Stimulated activated effector memory CD8-positive, alpha-beta T cell treated with anti-CD3 and anti-CD28 coated beads, Interleukin-12 subunit alpha, Interleukin-12 subunit beta, amount 100 ng/mL, for 72 hours (primary cell): ENCODE results near the gene TMEM179.

Source experiments
- ATAC-seq: fragments of 150-1000 bp; cut with Tn5 transposase; 2 replicates; pipeline ENCODE4 v1.10.0; 2021
- DNase-seq, 2 donors: peaks; one replicate each; pipeline ENCODE4 v3.0.0; 2021 to 2022; ENCODE audit warnings: low spot score in 2 of 2
- H3K27ac Mint-ChIP-seq: one replicate; pipeline ENCODE4 v1.8.0; 2022; ENCODE audit warnings: mild to moderate bottlenecking, mixed read lengths
- H3K36me3 Mint-ChIP-seq: one replicate; pipeline ENCODE4 v1.8.0; 2022; ENCODE audit warnings: mild to moderate bottlenecking, mixed read lengths
- H3K4me1 Mint-ChIP-seq: one replicate; pipeline ENCODE4 v1.8.0; 2022; ENCODE audit warnings: mixed read lengths
- H3K4me3 Mint-ChIP-seq: one replicate; pipeline ENCODE4 v1.8.0; 2022; ENCODE audit warnings: mild to moderate bottlenecking, mixed read lengths
- H3K9me3 Mint-ChIP-seq: one replicate; pipeline ENCODE4 v1.8.0; 2022; ENCODE audit warnings: mixed read lengths

TMEM179 gene

GRCh38 chr14:104596451-104596918 lies 8.1 kb downstream of the TMEM179 start:
- no peak for ATAC-seq
- Mint-ChIP-seq H3K27ac (no peak overlapping the region), H3K4me1 (no peaks in the 10 kb centered on the region), H3K9me3 (no peaks in the 10 kb centered on the region), H3K4me3 (no peak overlapping the region), H3K36me3 (no peaks in the 10 kb centered on the region)
- DNase-seq: no peak

GRCh38 chr14:104595911-104596450 lies 8.6 kb downstream of the TMEM179 start:
- H3K36me3 Mint-ChIP-seq: no peaks in the 10 kb centered on the region
- H3K4me3 Mint-ChIP-seq: no peak overlapping the region
- no peak for ATAC-seq
- no peaks in the 10 kb centered on the region for H3K9me3 Mint-ChIP-seq
- H3K27ac Mint-ChIP-seq: no peak overlapping the region
- no peak for DNase-seq
- H3K4me1 Mint-ChIP-seq: no peaks in the 10 kb centered on the region

GRCh38 chr14:104595116-104595675 lies 9.4 kb downstream of the TMEM179 start:
- no peaks in the 10 kb centered on the region for H3K9me3 Mint-ChIP-seq
- no peak for DNase-seq
- H3K4me3 Mint-ChIP-seq: no peak overlapping the region
- H3K4me1 Mint-ChIP-seq: peaks cover 5% of the 10 kb centered on the region
- no peaks in the 10 kb centered on the region for H3K36me3 Mint-ChIP-seq
- no peak overlapping the region for H3K27ac Mint-ChIP-seq
- ATAC-seq: no peak

GRCh38 chr14:104594310-104595046 lies 10.1 kb downstream of the TMEM179 start:
- Mint-ChIP-seq H3K27ac (no peak overlapping the region), H3K36me3 (no peaks in the 10 kb centered on the region), H3K4me3 (no peak overlapping the region), H3K9me3 (no peaks in the 10 kb centered on the region), H3K4me1 (peaks cover 5% of the 10 kb centered on the region)
- DNase-seq (no peak), ATAC-seq (no peak)

- H3K9me3 Mint-ChIP-seq: no peaks in the 10 kb centered on the region
- H3K36me3 Mint-ChIP-seq: no peaks in the 10 kb centered on the region
- no peak overlapping the region for H3K27ac Mint-ChIP-seq
- peaks cover 5% of the 10 kb centered on the region for H3K4me1 Mint-ChIP-seq
- DNase-seq: no peak
- ATAC-seq: no peak
- H3K4me3 Mint-ChIP-seq: no peak overlapping the region
Observed at GRCh38 chr14:104593710-104594136, 10.8 kb downstream of the TMEM179 start.

- Mint-ChIP-seq H3K4me3 (no peak overlapping the region), H3K27ac (no peak overlapping the region), H3K4me1 (peaks cover 5% of the 10 kb centered on the region), H3K9me3 (no peaks in the 10 kb centered on the region), H3K36me3 (no peaks in the 10 kb centered on the region)
- ATAC-seq (no peak), DNase-seq (no peak)
Observed at GRCh38 chr14:104593241-104593701, 11.3 kb downstream of the TMEM179 start.

GRCh38 chr14:104592785-104593184 lies 11.8 kb downstream of the TMEM179 start:
- DNase-seq (no peak), ATAC-seq (no peak)
- Mint-ChIP-seq H3K27ac (no peak overlapping the region), H3K36me3 (no peaks in the 10 kb centered on the region), H3K4me1 (peaks cover 5% of the 10 kb centered on the region), H3K4me3 (no peak overlapping the region), H3K9me3 (no peaks in the 10 kb centered on the region)

GRCh38 chr14:104592292-104592672 lies 12.3 kb downstream of the TMEM179 start:
- no peaks in the 10 kb centered on the region for H3K36me3 Mint-ChIP-seq
- no peak for ATAC-seq
- H3K4me3 Mint-ChIP-seq: no peak overlapping the region
- peaks cover 5% of the 10 kb centered on the region for H3K4me1 Mint-ChIP-seq
- H3K9me3 Mint-ChIP-seq: no peaks in the 10 kb centered on the region
- no peak for DNase-seq
- H3K27ac Mint-ChIP-seq: no peak overlapping the region

GRCh38 chr14:104591506-104592291 lies 12.9 kb downstream of the TMEM179 start:
- Mint-ChIP-seq H3K36me3 (no peaks in the 10 kb centered on the region), H3K4me3 (no peak overlapping the region), H3K4me1 (peaks cover 5% of the 10 kb centered on the region), H3K9me3 (no peaks in the 10 kb centered on the region), H3K27ac (no peak overlapping the region)
- ATAC-seq: no peak
- no peak for DNase-seq

- DNase-seq (no peak), ATAC-seq (no peak)
- no peak overlapping the region for H3K27ac Mint-ChIP-seq
- H3K4me1 Mint-ChIP-seq: peaks cover 5% of the 10 kb centered on the region
- H3K36me3 Mint-ChIP-seq: no peaks in the 10 kb centered on the region
- no peak overlapping the region for H3K4me3 Mint-ChIP-seq
- H3K9me3 Mint-ChIP-seq: no peaks in the 10 kb centered on the region
Observed at GRCh38 chr14:104591031-104591430, 13.5 kb downstream of the TMEM179 start.

GRCh38 chr14:104590240-104590965 lies 14.2 kb downstream of the TMEM179 start:
- Mint-ChIP-seq H3K4me3 (no peak overlapping the region), H3K27ac (no peak overlapping the region), H3K4me1 (peaks cover 5% of the 10 kb centered on the region), H3K36me3 (no peaks in the 10 kb centered on the region), H3K9me3 (no peaks in the 10 kb centered on the region)
- ATAC-seq (no peak), DNase-seq (no peak)

GRCh38 chr14:104589338-104590195 lies 15.0 kb downstream of the TMEM179 start:
- no peaks in the 10 kb centered on the region for H3K9me3 Mint-ChIP-seq
- no peak overlapping the region for H3K4me3 Mint-ChIP-seq
- no peak overlapping the region for H3K27ac Mint-ChIP-seq
- no peak for ATAC-seq
- no peaks in the 10 kb centered on the region for H3K36me3 Mint-ChIP-seq
- DNase-seq: no peak
- H3K4me1 Mint-ChIP-seq: peaks cover 5% of the 10 kb centered on the region

- Mint-ChIP-seq H3K9me3 (no peaks in the 10 kb centered on the region), H3K4me3 (no peak overlapping the region), H3K36me3 (no peaks in the 10 kb centered on the region), H3K27ac (no peak overlapping the region), H3K4me1 (peaks cover 5% of the 10 kb centered on the region)
- DNase-seq (no peak), ATAC-seq (no peak)
Observed at GRCh38 chr14:104588066-104588857, 16.3 kb downstream of the TMEM179 start.

- Mint-ChIP-seq H3K9me3 (no peaks in the 10 kb centered on the region), H3K4me1 (peaks cover 5% of the 10 kb centered on the region), H3K27ac (no peak overlapping the region), H3K4me3 (no peak overlapping the region), H3K36me3 (no peaks in the 10 kb centered on the region)
- no peak for DNase-seq
- no peak for ATAC-seq
Observed at GRCh38 chr14:104587641-104588040, 16.9 kb downstream of the TMEM179 start.
